Small intestine (tissue), 7 donors: Measurements from ENCODE around the gene EPGN. TPM values are rescaled to one million over a fixed set of nuclear protein-coding genes. Genes with fewer than 3 reads are reported as not detected.

Experiments
- DNase-seq, 2 donors: peaks; one replicate each; pipeline versions ENCODE4 v3.0.0 to v3.0.0-alpha.2; 2013
- FAIRE-seq: peaks from 2 replicates; lab custom pipeline; 2012; peaks lifted over from hg19 to GRCh38; lab: Jason Lieb, UNC
- H3K27ac ChIP-seq, 3 donors: one replicate each; pipeline ENCODE4 v1.5.1; 2013; ENCODE audit warnings: low read length in 2 of 3, mild to moderate bottlenecking in 2 of 3, control low read depth in 1 of 3, inconsistent platforms in 1 of 3, low read depth in 1 of 3, moderate library complexity in 1 of 3
- H3K27me3 ChIP-seq, 3 donors: one replicate each; pipeline ENCODE4 v1.6.1; 2013; ENCODE audit warnings: low read length in 3 of 3, inconsistent platforms in 1 of 3; ENCODE audit not compliant: control insufficient read depth in 3 of 3, insufficient read depth in 3 of 3
- H3K36me3 ChIP-seq, 3 donors: one replicate each; pipeline ENCODE4 v1.6.1; 2013; ENCODE audit warnings: low read length in 3 of 3, inconsistent platforms in 1 of 3, low read depth in 1 of 3, mild to moderate bottlenecking in 1 of 3, moderate library complexity in 1 of 3; ENCODE audit not compliant: control insufficient read depth in 3 of 3, insufficient read depth in 2 of 3
- H3K4me1 ChIP-seq, 3 donors: one replicate each; pipeline ENCODE4 v1.6.1; 2013; ENCODE audit warnings: low read length in 2 of 3, inconsistent platforms in 1 of 3, low read depth in 1 of 3, mild to moderate bottlenecking in 1 of 3, moderate library complexity in 1 of 3; ENCODE audit not compliant: control insufficient read depth in 3 of 3, insufficient read depth in 2 of 3
- H3K4me3 ChIP-seq, 3 donors: one replicate each; pipeline ENCODE4 v1.5.1; 2013; ENCODE audit warnings: low read length in 3 of 3, control low read depth in 1 of 3, inconsistent platforms in 1 of 3, low read depth in 1 of 3, mild to moderate bottlenecking in 1 of 3, moderate library complexity in 1 of 3
- H3K9me3 ChIP-seq, 2 donors: one replicate each; pipeline ENCODE4 v1.6.1; 2013; ENCODE audit warnings: low read depth in 1 of 2, low read length in 1 of 2; ENCODE audit not compliant: control insufficient read depth in 2 of 2, insufficient read depth in 1 of 2
- WGBS, 3 donors: extraction: QIAGEN DNeasy Blood & Tissue Kit; methylation state at CpG; one replicate each; pipeline ENCODE4 v1.1.7; 2013; 5-methylcytosine and 5-hydroxymethylcytosine counted together
- polyA plus RNA-seq, 4 donors: library from polyadenylated mRNA; stranded (reverse) in 3 of 4; unstranded in 1 of 4; fragments of 200-250 nt in 3 of 4; fragments of 120-200 nt in 1 of 4; gene quantifications; one replicate each; pipeline versions ENCODE4 v1.2.1 to v1.2.3, GENCODE V29; 2013
- donor health status: healthy with polysubstance abuse.
- donor health status: control.
- donor health status: control.
- donor health status: Bipolar disorder and iron deficiency.
- donor health status: healthy.

Gene EPGN
- polyA plus RNA-seq, 4 donors, result 0.06 TPM; not detected in 3

DNA sequence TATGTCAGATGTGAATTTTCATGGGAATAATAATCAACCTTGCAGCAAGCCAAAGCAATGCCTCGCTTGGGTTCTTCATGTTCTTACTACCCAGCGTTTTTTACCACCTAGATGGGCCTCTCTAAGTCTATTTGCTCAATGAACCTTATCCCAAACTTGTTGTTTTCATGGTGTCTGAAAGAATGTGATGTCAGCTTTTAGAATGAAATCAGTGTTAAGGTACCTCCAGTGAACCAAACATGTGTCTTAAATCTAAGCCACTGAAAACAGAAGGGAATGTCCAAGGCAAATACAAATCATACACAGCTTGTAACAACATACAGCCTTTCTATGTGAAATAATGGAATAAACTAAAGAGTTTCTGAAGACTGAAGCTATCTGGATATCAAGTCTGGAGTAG is 6.7 kb downstream of the EPGN start:
- Histone ChIP-seq H3K4me1 (no peaks in the 10 kb centered on the region), H3K9me3 (no peaks in the 10 kb centered on the region), H3K36me3 (no peaks in the 10 kb centered on the region), H3K27ac (no peak overlapping the region), H3K27me3 (no peaks in the 10 kb centered on the region), H3K4me3 (no peak overlapping the region)
- 77 to 80% (median 79%) methylated on average over 2 of the region's 2 CpGs for WGBS, 3 donors
- no peak for DNase-seq
- no peak for FAIRE-seq

DNA sequence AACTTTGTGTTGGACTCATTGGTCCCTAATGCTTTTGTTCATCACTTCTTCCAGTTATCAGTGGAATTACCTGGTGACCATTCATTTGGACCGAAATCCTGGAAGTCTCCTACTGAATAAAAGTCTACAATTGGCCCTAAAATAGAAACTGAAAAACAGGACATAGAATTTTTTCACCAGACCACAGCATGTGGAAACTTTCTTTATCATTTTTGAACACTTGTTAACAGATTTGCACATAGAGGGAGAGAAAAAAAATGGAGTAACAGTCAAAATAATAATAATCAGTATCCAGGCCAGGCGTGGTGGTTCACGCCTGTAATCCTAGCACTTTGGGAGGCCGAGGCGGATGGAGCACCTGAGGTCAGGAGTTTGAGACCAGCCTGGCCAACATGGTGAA is 7.1 kb downstream of the EPGN start:
- WGBS, 3 donors, result 85 to 92% (median 91%) methylated on average over 5 of the region's 5 CpGs
- Histone ChIP-seq H3K4me3 (no peak overlapping the region), H3K27me3 (no peaks in the 10 kb centered on the region), H3K9me3 (no peaks in the 10 kb centered on the region), H3K36me3 (no peaks in the 10 kb centered on the region), H3K4me1 (no peaks in the 10 kb centered on the region), H3K27ac (no peak overlapping the region)
- FAIRE-seq, result no peak
- DNase-seq, result no peak

DNA sequence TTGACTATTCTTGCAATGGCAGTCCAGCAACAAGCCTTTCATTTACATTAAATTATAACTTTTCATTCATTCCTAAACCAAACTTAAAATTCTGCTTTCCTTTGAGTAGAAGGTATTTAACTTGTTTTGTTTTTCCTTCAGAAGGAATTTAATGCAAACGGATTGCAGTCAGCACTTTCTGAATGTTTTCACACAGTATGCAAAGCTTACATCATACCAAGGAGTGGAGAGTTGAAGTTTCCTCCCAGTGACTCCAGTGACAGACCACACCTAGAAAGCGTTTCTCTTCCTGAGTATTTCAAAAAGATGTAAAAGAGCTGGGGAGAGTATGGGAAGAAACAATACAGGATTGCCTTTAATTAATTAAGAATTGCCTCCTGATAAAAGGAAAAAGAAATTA is 8.1 kb downstream of the EPGN start:
- DNase-seq (no peak), FAIRE-seq (no peak)
- H3K36me3 ChIP-seq, result no peaks in the 10 kb centered on the region
- H3K27me3 ChIP-seq, result no peaks in the 10 kb centered on the region
- no peak overlapping the region for H3K27ac ChIP-seq
- WGBS, 3 donors, result 53 to 57% (median 53%) methylated on average over 2 of the region's 2 CpGs
- H3K4me3 ChIP-seq, result no peak overlapping the region
- H3K9me3 ChIP-seq, result no peaks in the 10 kb centered on the region
- peaks cover 0 to 4% (median 4%) of the 10 kb centered on the region in 3 donors for H3K4me1 ChIP-seq

DNA sequence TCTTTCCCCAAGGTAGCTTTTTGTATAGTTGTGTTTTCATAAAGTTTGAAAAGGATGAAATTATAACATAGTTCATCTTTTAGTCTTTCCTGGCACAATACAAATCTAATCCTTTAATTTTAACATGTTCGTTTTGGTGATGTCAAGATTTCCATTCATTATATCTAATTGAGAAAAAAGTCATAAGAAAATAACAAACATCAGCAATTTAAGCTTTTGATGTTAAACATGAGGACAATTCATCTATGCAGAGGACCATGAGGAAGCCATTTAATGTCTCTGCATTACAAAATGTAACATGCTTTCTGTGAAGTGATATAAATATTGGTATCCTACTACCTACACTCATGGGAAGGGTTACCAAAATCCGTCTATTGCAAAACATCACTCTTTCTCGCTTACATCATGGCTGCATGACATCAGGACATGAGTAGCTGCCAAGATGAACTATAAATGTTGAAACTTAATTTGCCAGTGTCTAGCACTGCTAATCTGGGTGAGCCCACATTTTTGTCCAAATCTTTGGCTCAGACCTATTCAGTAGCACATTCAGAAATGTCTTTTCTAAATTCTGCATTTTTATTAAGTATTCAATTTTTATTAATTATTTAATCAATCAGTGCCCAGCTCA is 9.5 kb downstream of the EPGN start:
- Histone ChIP-seq H3K27me3 (no peaks in the 10 kb centered on the region), H3K4me1 (peaks cover 0 to 4% (median 4%) of the 10 kb centered on the region in 3 donors), H3K9me3 (no peaks in the 10 kb centered on the region), H3K4me3 (no peak overlapping the region), H3K27ac (no peak overlapping the region), H3K36me3 (no peaks in the 10 kb centered on the region)
- WGBS, 3 donors, result 73 to 87% (median 75%) methylated on average over 3 of the region's 3 CpGs
- no peak for FAIRE-seq
- DNase-seq, result no peak

DNA sequence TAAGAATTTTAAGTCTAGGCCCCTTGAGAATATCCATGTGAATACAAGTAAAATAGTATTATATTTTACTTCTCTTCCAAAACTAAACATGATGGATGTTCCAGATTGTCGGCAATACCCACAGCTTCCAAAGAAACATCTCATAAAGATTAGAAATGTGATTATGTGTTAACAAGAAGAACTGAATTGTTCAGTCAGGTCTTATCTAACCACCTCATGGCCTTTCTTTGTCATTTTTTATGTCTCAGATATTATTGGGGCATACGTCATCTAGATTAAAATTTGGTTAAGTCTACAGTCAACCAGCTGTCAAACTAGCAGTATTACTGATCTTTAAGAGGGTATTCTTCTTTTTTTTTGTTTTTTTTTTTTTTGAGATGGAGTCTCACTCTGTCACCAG is 10.0 kb downstream of the EPGN start:
- Histone ChIP-seq H3K27ac (no peak overlapping the region), H3K4me1 (peaks cover 0 to 4% (median 4%) of the 10 kb centered on the region in 3 donors), H3K9me3 (no peaks in the 10 kb centered on the region), H3K27me3 (no peaks in the 10 kb centered on the region), H3K36me3 (no peaks in the 10 kb centered on the region), H3K4me3 (no peak overlapping the region)
- DNase-seq (no peak), FAIRE-seq (no peak)
- WGBS, 3 donors, result 70 to 84% (median 77%) methylated on average over 2 of the region's 2 CpGs

DNA sequence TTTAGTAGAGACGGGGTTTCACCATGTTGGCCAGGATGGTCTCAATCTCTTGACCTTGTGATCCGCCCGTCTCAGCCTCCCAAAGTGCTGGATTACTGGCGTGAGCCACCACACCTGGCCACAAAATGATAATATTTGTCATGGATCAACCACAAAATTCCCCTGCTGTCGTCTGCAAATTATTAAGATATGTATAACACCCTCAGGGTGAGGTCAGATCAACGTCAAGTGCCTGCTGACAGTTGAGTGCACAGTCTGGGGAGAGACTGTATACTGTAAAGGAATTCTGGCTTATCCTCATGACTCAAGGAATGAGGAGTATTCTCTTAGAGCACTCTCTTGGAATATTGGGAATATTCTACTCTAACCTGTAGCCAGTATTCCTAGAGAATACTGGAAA is 11.2 kb downstream of the EPGN start:
- 75 to 85% (median 84%) methylated on average over 6 of the region's 6 CpGs for WGBS, 3 donors
- FAIRE-seq (no peak), DNase-seq (no peak)
- Histone ChIP-seq H3K4me3 (no peak overlapping the region), H3K27ac (no peak overlapping the region), H3K36me3 (no peaks in the 10 kb centered on the region), H3K9me3 (no peaks in the 10 kb centered on the region), H3K4me1 (peaks cover 0 to 4% (median 4%) of the 10 kb centered on the region in 3 donors), H3K27me3 (no peaks in the 10 kb centered on the region)

DNA sequence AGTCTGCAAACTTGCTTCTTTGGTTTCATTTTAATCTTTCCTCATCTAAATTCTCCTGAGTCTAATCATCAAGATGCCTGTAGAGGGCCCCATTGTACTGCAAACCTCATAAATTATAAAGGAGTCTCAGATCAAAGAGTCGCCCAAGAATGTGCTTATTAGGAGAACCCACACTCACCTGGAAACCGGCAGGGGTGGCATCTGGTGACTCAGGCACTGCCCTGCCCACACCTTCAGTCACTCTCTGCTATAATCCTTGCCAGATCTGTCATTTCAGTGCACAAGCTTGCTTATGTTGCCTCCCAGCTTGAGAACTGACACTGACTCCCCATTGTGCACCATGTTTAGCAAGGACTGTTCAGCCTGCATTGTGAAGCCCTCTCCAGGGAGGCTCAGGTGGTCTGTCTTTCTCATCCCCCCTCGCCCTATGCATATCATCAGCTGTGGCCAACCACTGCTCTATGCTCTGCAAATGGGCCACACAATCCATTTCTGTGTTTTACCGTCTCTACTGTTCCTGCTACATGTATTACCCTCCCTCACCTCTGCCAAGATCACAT is 12.4 kb downstream of the EPGN start:
- Histone ChIP-seq H3K4me3 (no peak overlapping the region), H3K36me3 (no peaks in the 10 kb centered on the region), H3K27ac (no peak overlapping the region), H3K4me1 (peaks cover 0 to 4% (median 4%) of the 10 kb centered on the region in 3 donors), H3K27me3 (no peaks in the 10 kb centered on the region), H3K9me3 (no peaks in the 10 kb centered on the region)
- DNase-seq (peak; percentile 80 to 82), FAIRE-seq (no peak)
- WGBS, 3 donors, result 33 to 40% (median 40%) methylated on average over 4 of the region's 4 CpGs

DNA sequence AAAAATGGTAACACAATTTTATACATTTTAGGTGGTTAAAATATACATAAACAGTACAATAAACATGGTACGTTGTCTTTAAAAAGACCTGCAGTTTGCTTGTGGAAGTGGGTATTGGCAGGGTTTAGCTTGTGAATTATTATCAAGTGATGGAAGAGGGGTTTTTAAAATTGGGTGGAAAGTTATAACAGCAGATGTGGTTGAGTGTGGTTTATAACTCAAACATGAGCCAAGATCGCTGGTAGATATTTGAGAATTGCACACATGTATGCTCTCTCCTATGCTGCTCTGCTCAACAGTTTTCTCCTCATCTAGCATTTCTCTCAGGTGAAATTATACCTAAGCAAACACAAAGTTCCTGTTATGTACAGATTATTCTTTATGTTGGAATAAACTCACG is 14.0 kb downstream of the EPGN start:
- Histone ChIP-seq H3K36me3 (no peaks in the 10 kb centered on the region), H3K27me3 (no peaks in the 10 kb centered on the region), H3K4me3 (no peak overlapping the region), H3K9me3 (no peaks in the 10 kb centered on the region), H3K4me1 (peaks cover 0 to 4% (median 4%) of the 10 kb centered on the region in 3 donors), H3K27ac (no peak overlapping the region)
- FAIRE-seq, result no peak
- 76 to 91% (median 76%) methylated on average over 3 of the region's 3 CpGs for WGBS, 3 donors
- no peak for DNase-seq

DNA sequence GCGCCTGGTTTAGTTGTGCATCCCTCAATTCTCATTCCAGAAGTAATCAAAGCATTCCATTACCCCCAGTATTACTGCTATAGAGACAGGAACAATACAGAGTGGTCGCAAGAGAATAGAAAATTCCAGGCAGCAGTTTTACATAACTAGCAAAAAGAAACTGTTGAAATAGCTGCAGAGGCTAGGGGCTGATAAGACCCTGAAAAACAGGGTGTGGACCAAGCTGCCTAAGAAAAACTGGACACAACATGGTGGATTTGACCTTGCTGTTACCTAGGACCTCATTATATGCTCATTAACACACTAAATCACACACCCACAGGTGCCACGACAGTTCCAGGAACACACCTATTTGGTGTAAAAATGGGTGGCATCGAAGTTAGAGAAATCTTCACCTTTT is 15.4 kb downstream of the EPGN start:
- Histone ChIP-seq H3K4me1 (peaks cover 0 to 4% (median 4%) of the 10 kb centered on the region in 3 donors), H3K27me3 (no peaks in the 10 kb centered on the region), H3K9me3 (no peaks in the 10 kb centered on the region), H3K36me3 (no peaks in the 10 kb centered on the region), H3K4me3 (no peak overlapping the region), H3K27ac (no peak overlapping the region)
- FAIRE-seq, result no peak
- DNase-seq, result no peak
- WGBS, 3 donors, result 89 to 91% (median 90%) methylated on average over 4 of the region's 4 CpGs
